GM12878 (cell line): ENCODE results near the gene SIK3. TPM values are rescaled to one million over a fixed set of nuclear protein-coding genes. Genes with fewer than 3 reads are reported as not detected.

Source experiments
- ATAC-seq: fragments of 200-7000 bp; cut with Tn5 transposase; 3 replicates; pipeline ENCODE4 v1.9.1; 2020; ENCODE audit warnings: mild to moderate bottlenecking, moderate library complexity
- BruUV-seq: library from RNA; stranded (reverse); fragments of 400-500 nt; replicated peaks from 2 replicates; lab custom pipeline; 2021; lab: Mats Ljungman, UMichigan
- CTCF ChIA-PET: fragments of 300-600 bp; sonication (Branson Sonifier 250); formaldehyde crosslinking; extraction: SDS; loops from one replicate; lab custom pipeline; 2021; ENCODE audit warnings: inconsistent platforms; lab: Yijun Ruan, JAX
- POLR2A ChIA-PET: fragments of 350-600 bp; formaldehyde crosslinking; extraction: SDS; loops from one replicate; lab custom pipeline; 2021; ENCODE audit warnings: inconsistent platforms; lab: Charles Lee
- RAD21 ChIA-PET: fragments of 300-600 bp; sonication (Branson Sonifier 250); formaldehyde crosslinking; loops from one replicate; lab custom pipeline; 2023; ENCODE audit warnings: antibody characterized with exemption; ENCODE audit not compliant: unreplicated experiment; lab: Charles Lee
- SMC1A ChIA-PET: fragments of 300-600 bp; sonication (Branson Sonifier 250); formaldehyde crosslinking; loops from one replicate; lab custom pipeline; 2023; ENCODE audit not compliant: unreplicated experiment, uncharacterized antibody; lab: Charles Lee
- DNase-seq: peaks from one replicate; pipeline ENCODE4 v3.0.0-alpha.2; 2011; ENCODE audit warnings: low read depth, low spot score
- FAIRE-seq: peaks from 3 replicates; lab custom pipeline; 2011; peaks lifted over from hg19 to GRCh38; lab: Jason Lieb, UNC
- H2AFZ ChIP-seq: 2 replicates; pipeline ENCODE4 v1.6.0; 2011; ENCODE audit warnings: low read depth, low read length, control low read depth; ENCODE audit not compliant: control insufficient read depth
- H3K27ac ChIP-seq: 2 replicates; pipeline ENCODE4 v1.5.1; 2011; ENCODE audit warnings: control low read depth; ENCODE audit not compliant: control insufficient read depth, insufficient read depth
- H3K27me3 ChIP-seq, 2 experiments: replicated peaks in 1 of 2; 2 replicates each; pipeline versions ENCODE4 v1.6.0 to v1.6.1; 2011; ENCODE audit warnings: low read length in 1 of 2; ENCODE audit not compliant: control insufficient read depth in 2 of 2, insufficient read depth in 2 of 2
- H3K36me3 ChIP-seq, 2 experiments: 2 replicates each; pipeline ENCODE4 v1.5.1; 2011; ENCODE audit warnings: low read length in 1 of 2; ENCODE audit not compliant: control insufficient read depth in 2 of 2, insufficient read depth in 2 of 2
- H3K4me1 ChIP-seq: 2 replicates; pipeline ENCODE4 v1.6.1; 2011; ENCODE audit warnings: mild to moderate bottlenecking, low read length, moderate library complexity, mixed read lengths; ENCODE audit not compliant: control insufficient read depth, insufficient read depth
- H3K4me2 ChIP-seq: 2 replicates; pipeline ENCODE4 v1.6.0; 2011; ENCODE audit warnings: control low read depth; ENCODE audit not compliant: control insufficient read depth, insufficient read depth
- H3K4me3 ChIP-seq: fragments of 200-600 bp; sonication (generic); 2 replicates; pipeline ENCODE4 v1.5.1; 2016
- H3K79me2 ChIP-seq: 2 replicates; pipeline ENCODE4 v1.6.0; 2011; ENCODE audit warnings: low read length; ENCODE audit not compliant: control insufficient read depth, insufficient read depth
- H3K9ac ChIP-seq: 2 replicates; pipeline ENCODE4 v1.8.0; 2011; ENCODE audit warnings: low read length, control low read depth, mixed read lengths; ENCODE audit not compliant: control insufficient read depth, insufficient read depth
- H3K9me3 ChIP-seq: replicated peaks from 3 replicates; pipeline ENCODE4 v1.5.1; 2011; ENCODE audit warnings: mild to moderate bottlenecking, low read length; ENCODE audit not compliant: control insufficient read depth, insufficient read depth
- H4K20me1 ChIP-seq: 2 replicates; pipeline ENCODE4 v1.6.0; 2011; ENCODE audit not compliant: control insufficient read depth, insufficient read depth
- ASH2L ChIP-seq: fragments of 300-600, 200-600 bp; sonication (generic); IDR thresholded peaks from 2 replicates; pipeline ENCODE4 v1.6.1; 2017; ENCODE audit warnings: low read depth, mild to moderate bottlenecking, borderline replicate concordance
- CHD1 ChIP-seq: IDR thresholded peaks from 2 replicates; pipeline ENCODE4 v1.6.1; 2012; ENCODE audit warnings: low read depth, low read length, improper control_type of control experiment
- GABPA ChIP-seq: IDR thresholded peaks from 2 replicates; pipeline ENCODE4 v1.6.1; 2014; ENCODE audit warnings: antibody characterized with exemption, low read depth, mild to moderate bottlenecking, inconsistent platforms
- GATAD2B ChIP-seq: fragments of 450-650 bp; conservative IDR thresholded peaks from 2 replicates; pipeline ENCODE4 v1.6.1; 2017; ENCODE audit warnings: low read depth, mild to moderate bottlenecking, moderate library complexity
- IRF4 ChIP-seq: IDR thresholded peaks from 2 replicates; pipeline ENCODE4 v1.6.1; 2011; ENCODE audit warnings: low read depth, low read length
- LARP7 ChIP-seq: fragments of 450-650 bp; IDR thresholded peaks from 2 replicates; pipeline ENCODE4 v1.6.1; 2017; ENCODE audit warnings: mild to moderate bottlenecking
- MTA2 ChIP-seq: fragments of 450-650 bp; IDR thresholded peaks from 2 replicates; pipeline ENCODE4 v1.6.1; 2016; ENCODE audit warnings: low read depth, mild to moderate bottlenecking, moderate library complexity
- MXI1 ChIP-seq: fragments of 150-350 bp; IDR thresholded peaks from 2 replicates; pipeline ENCODE4 v1.6.1; 2011; ENCODE audit warnings: low read depth, mild to moderate bottlenecking, inconsistent platforms, low read length, improper control_type of control experiment
- NFYB ChIP-seq: IDR thresholded peaks from 2 replicates; pipeline ENCODE4 v1.6.1; 2011; ENCODE audit warnings: low read depth, mild to moderate bottlenecking, low read length, improper control_type of control experiment, moderate library complexity; ENCODE audit not compliant: insufficient read depth
- NR2C1 ChIP-seq: fragments of 450-650 bp; IDR thresholded peaks from 2 replicates; pipeline ENCODE4 v1.6.1; 2017; ENCODE audit warnings: antibody characterized with exemption, mild to moderate bottlenecking, moderate library complexity
- NRF1 ChIP-seq: conservative IDR thresholded peaks from 2 replicates; pipeline ENCODE4 v1.6.1; 2011; ENCODE audit warnings: mild to moderate bottlenecking, low read depth, low read length, improper control_type of control experiment
- PAX5 ChIP-seq: IDR thresholded peaks from 2 replicates; pipeline ENCODE4 v1.6.1; 2011; ENCODE audit warnings: low read depth, low read length, borderline replicate concordance
- PML ChIP-seq: IDR thresholded peaks from 2 replicates; pipeline ENCODE4 v1.6.1; 2012; ENCODE audit warnings: low read length, inconsistent platforms
- POLR2A ChIP-seq: IDR thresholded peaks from 2 replicates; pipeline ENCODE4 v1.6.1; 2011; ENCODE audit warnings: low read depth, mild to moderate bottlenecking, low read length
- RBBP5 ChIP-seq: fragments of 200-600 bp; sonication (generic); conservative IDR thresholded peaks from 2 replicates; pipeline ENCODE4 v1.6.1; 2016
- SUPT20H ChIP-seq: IDR thresholded peaks from 2 replicates; pipeline ENCODE4 v1.6.1; 2011; ENCODE audit warnings: low read depth, mild to moderate bottlenecking, low read length, moderate library complexity, borderline replicate concordance; ENCODE audit not compliant: control insufficient read depth
- TCF3 ChIP-seq: IDR thresholded peaks from 2 replicates; pipeline ENCODE4 v1.6.1; 2012; ENCODE audit warnings: low read depth, mild to moderate bottlenecking, low read length, borderline replicate concordance; ENCODE audit not compliant: insufficient read depth
- ZBED1 ChIP-seq: IDR thresholded peaks from 2 replicates; pipeline ENCODE4 v1.6.1; 2016; ENCODE audit warnings: borderline replicate concordance
- WGBS: methylation state at CpG from one replicate; pipeline ENCODE4 v1.1.6; 2016; ENCODE audit warnings: low lambda C conversion rate; ENCODE audit not compliant: insufficient replicate concordance, insufficient coverage; ENCODE audit errors: missing lambda C conversion rate; 5-methylcytosine and 5-hydroxymethylcytosine counted together
- in situ Hi-C: fragments of 300-500 bp; cut with MboI; formaldehyde crosslinking; loops from 9 replicates; pipeline ENCODE4 v1.14.3; 2018; ENCODE audit warnings: mixed read lengths
- intact Hi-C: fragments of 100-400 bp; cut with micrococcal nuclease; formaldehyde crosslinking; loops from one replicate; pipeline ENCODE4 v1.14.2; 2022; ENCODE audit not compliant: unreplicated experiment
- polyA plus RNA-seq, 11 experiments: library from polyadenylated mRNA; depleted of rRNA in 4 of 11; unstranded in 6 of 11; stranded (reverse) in 5 of 11; fragments of >200 nt; fragmentation: Nextera tagmentation in 4 of 11; fragmentation: Illumina TruSeq in 1 of 11; extraction: Ambion mirVana in 4 of 11; extraction: Trizol in 1 of 11; gene quantifications; 1 replicate in 1 of 11; 2 replicates in 10 of 11; pipeline versions ENCODE4 v1.2.1 to v1.2.3, GENCODE V29; 2011 to 2016; ENCODE audit warnings: inconsistent platforms in 2 of 11, missing spikeins in 2 of 11, low read depth in 1 of 11
- total RNA-seq, 4 experiments: library from RNA; depleted of rRNA in 3 of 4; stranded (reverse); fragments of >200 nt in 3 of 4; fragmentation: Illumina TruSeq in 1 of 4; extraction: Trizol in 1 of 4; gene quantifications; 2 replicates each; pipeline versions ENCODE4 v1.2.1 to v1.2.3, GENCODE V29; 2013 to 2021
- TF ChIP-seq, protein P1 (sequence below): IDR thresholded peaks from 2 replicates; pipeline ENCODE4 v1.6.1; 2012; ENCODE audit warnings: low read depth, low read length, improper control_type of control experiment
- TF ChIP-seq, protein P2 (sequence below): fragments of 450-650 bp; IDR thresholded peaks from 2 replicates; pipeline ENCODE4 v1.6.1; 2017; ENCODE audit warnings: mild to moderate bottlenecking

The SIK3 gene
- total and polyA plus RNA-seq, 10 of the 15 experiments (the other 5 are each of a cell fraction or from before 2014, with no cell fraction given), result 2.5 to 31.9 (median 11.1) TPM

DNA sequence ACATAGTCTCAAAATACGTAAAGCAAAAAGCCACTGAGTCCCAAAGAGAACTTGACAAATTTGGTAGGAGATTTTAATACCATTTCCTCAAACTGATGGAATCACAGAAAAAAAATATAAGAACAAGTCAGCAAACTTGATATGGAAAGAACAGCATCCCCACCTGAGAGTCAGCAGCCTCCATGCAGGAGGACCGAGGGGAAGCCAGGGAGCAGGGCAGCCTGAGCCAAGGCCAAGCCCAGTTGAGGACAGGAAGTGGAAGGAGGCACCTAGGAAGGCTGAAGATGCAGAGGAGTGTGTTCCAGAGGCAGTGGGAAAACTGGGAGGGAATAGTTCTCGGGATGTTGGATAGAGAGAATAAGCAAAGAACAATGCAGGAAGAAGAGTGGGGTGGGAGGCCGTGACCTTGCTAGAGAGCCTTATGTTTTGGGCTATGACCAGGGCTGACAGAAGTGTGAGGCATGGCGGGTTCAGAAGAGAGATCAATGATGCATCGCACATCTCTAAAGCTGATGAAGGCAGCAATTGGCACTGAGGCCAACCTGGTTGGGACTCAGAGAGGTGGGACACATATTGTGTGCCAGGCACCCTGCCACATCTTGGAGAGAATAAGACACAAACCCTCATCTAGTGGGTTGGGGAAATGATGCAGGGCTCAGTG lies 290.5 kb downstream of the SIK3 start:
- Histone ChIP-seq H3K9ac (no peak overlapping the region), H3K27ac (no peak overlapping the region), H3K4me3 (no peak overlapping the region), H3K4me2 (no peak overlapping the region), H3K9me3 (no peaks in the 10 kb centered on the region), H3K36me3 (no peaks in the 10 kb centered on the region), H3K79me2 (no peaks in the 10 kb centered on the region), H2AFZ (no peak overlapping the region), H3K27me3 (no peaks in the 10 kb centered on the region; a peak in 1 of 4 replicates), H3K4me1 (no peaks in the 10 kb centered on the region), H4K20me1 (no peaks in the 10 kb centered on the region)
- RAD21 ChIA-PET, result no interaction called here
- SMC1A ChIA-PET, result no interaction called here
- FAIRE-seq (no peak), ATAC-seq (no peak), DNase-seq (no peak)
- TF ChIP-seq, protein P1, sequence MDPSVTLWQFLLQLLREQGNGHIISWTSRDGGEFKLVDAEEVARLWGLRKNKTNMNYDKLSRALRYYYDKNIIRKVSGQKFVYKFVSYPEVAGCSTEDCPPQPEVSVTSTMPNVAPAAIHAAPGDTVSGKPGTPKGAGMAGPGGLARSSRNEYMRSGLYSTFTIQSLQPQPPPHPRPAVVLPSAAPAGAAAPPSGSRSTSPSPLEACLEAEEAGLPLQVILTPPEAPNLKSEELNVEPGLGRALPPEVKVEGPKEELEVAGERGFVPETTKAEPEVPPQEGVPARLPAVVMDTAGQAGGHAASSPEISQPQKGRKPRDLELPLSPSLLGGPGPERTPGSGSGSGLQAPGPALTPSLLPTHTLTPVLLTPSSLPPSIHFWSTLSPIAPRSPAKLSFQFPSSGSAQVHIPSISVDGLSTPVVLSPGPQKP, result no peak
- TF ChIP-seq GABPA (no peak), PAX5 (no peak), CHD1 (no peak), IRF4 (no peak), TCF3 (no peak), SUPT20H (no peak), NR2C1 (no peak), PML (no peak), MXI1 (no peak), RBBP5 (no peak), MTA2 (no peak), LARP7 (no peak), NFYB (no peak), GATAD2B (no peak), ZBED1 (no peak), POLR2A (no peak), ASH2L (no peak), NRF1 (no peak)
- TF ChIP-seq, protein P2, sequence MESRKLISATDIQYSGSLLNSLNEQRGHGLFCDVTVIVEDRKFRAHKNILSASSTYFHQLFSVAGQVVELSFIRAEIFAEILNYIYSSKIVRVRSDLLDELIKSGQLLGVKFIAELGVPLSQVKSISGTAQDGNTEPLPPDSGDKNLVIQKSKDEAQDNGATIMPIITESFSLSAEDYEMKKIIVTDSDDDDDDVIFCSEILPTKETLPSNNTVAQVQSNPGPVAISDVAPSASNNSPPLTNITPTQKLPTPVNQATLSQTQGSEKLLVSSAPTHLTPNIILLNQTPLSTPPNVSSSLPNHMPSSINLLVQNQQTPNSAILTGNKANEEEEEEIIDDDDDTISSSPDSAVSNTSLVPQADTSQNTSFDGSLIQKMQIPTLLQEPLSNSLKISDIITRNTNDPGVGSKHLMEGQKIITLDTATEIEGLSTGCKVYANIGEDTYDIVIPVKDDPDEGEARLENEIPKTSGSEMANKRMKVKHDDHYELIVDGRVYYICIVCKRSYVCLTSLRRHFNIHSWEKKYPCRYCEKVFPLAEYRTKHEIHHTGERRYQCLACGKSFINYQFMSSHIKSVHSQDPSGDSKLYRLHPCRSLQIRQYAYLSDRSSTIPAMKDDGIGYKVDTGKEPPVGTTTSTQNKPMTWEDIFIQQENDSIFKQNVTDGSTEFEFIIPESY, result no peak
- intact Hi-C loops (no loop called here), in situ Hi-C loops (no loop called here)
- CTCF ChIA-PET, result interaction anchor here (1.0 kb wide), 1 partner anchor 17 kb away, joined by 4 read pairs; the partner anchor contains the start of gene APOA5
- BruUV-seq, result no TSS peak
- POLR2A ChIA-PET, result no interaction called here
- 59% methylated on average over 6 of the region's 6 CpGs for WGBS
